ENCODE data around the gene C1orf159.
"Not testable (repeated sequence)": the region's sequence is repeated elsewhere in the genome, so short reads cannot be mapped to it uniquely, and the experiment has no call there.

Gene C1orf159

GRCh38 chr1:1115786-1116700 is at the start of gene C1orf159:
Gene C1orf159, minus strand, starts transcription at chr1:1116089. Its CDS starts 24,546 bp downstream, at chr1:1091543.
- in situ Hi-C loops (cut with MboI; ENCODE audit: low pct_unique_long_range_greater_than_20kb, low sequenced_read_pairs) = no loop called here
- peak; percentile 99 for DNase-seq

DNA sequence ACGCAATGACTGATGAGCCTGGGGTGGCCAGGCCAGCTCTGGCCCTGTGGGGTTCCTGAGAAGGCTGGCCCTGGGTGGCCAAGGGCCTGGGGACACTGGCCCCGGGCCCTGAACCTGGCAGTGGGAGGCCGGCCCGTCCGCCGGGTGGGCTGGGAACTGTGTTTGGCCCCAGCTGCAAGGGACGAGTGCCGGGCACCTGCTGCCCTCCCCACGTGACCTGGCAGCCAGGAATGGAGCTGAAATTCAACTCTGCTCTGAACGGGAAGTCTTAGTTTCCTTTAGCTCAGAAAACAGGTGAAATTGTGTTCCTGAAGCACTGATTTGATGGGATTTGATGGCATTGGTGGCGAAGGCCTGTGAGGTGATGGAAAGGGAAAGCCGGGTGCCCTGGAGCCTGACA is 49.6 kb upstream of the C1orf159 start:
- DNase-seq = no peak
- in situ Hi-C loops (cut with MboI; ENCODE audit: low pct_unique_long_range_greater_than_20kb, low sequenced_read_pairs) = no loop called here

DNA sequence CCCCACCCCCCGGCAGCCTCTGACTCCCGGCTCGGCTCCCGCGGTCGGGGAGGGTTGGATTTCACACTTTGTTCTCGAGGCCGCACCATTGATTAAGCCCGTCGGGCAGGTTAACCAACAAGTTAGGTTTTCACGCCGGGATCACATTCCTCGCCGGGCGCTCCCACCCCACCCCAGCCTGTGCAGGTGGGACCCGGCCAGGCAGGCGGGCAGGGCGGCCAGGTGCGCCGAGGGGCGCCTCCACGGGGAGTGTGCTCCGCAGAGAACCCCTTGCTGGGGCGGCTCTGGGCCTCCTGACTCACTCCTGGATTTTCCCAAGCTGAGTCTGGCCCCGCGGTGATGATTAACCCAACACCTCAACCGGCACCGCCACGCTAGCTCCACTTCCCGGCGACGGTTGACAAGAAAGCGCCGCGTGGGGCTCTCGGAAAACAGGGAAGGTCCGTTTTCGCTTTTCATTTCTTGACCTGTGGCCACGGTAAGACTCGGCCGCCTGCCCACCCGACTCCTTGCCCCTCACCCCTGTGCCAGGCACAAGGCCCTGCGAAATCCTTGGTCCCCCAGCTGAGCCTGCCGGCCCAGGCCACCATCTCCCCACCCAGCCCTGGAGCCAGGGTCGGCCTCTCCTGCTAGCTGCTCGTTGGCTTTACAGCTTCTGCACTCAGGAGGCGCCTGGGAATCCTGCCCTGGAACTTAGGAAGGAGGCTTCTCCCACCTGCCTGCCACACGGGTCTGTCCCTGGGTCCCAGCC is 49.0 kb upstream of the C1orf159 start:
- in situ Hi-C loops (cut with MboI; ENCODE audit: low pct_unique_long_range_greater_than_20kb, low sequenced_read_pairs) = no loop called here
- DNase-seq = no peak

- in situ Hi-C loops (cut with MboI; ENCODE audit: low pct_unique_long_range_greater_than_20kb, low sequenced_read_pairs) = no loop called here
- no peak for DNase-seq
These were observed 48.4 kb upstream of the C1orf159 start for GRCh38 chr1:1164361-1164700.

DNA sequence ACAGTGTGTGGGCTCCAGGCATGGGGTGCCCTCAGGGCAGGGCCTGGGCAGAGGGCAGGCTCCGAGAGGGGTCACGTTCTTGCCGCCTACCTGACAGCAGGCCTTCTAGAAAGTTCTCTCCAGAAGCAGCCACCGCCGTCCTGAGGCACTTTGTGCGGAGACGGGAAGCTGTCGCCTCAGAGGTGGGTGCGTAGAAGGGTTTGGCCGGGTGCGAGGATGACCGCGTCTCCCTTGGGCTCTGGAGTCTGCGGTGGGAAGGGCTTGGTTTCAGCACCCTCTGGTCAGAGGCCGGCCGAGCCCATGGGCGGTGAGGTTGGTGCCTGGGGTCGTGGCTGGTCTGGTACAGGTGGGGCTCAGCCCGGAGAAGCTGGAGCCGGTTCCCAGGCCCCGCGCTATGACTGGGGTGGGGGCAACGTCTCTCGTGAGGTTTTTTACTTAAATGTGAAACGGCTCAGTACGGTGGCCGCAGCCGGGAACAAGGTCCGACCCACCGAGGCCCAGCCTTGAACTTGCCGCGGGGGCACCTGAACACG is 47.7 kb upstream of the C1orf159 start:
- in situ Hi-C loops (cut with MboI; ENCODE audit: low pct_unique_long_range_greater_than_20kb, low sequenced_read_pairs) = no loop called here
- no peak for DNase-seq

DNA sequence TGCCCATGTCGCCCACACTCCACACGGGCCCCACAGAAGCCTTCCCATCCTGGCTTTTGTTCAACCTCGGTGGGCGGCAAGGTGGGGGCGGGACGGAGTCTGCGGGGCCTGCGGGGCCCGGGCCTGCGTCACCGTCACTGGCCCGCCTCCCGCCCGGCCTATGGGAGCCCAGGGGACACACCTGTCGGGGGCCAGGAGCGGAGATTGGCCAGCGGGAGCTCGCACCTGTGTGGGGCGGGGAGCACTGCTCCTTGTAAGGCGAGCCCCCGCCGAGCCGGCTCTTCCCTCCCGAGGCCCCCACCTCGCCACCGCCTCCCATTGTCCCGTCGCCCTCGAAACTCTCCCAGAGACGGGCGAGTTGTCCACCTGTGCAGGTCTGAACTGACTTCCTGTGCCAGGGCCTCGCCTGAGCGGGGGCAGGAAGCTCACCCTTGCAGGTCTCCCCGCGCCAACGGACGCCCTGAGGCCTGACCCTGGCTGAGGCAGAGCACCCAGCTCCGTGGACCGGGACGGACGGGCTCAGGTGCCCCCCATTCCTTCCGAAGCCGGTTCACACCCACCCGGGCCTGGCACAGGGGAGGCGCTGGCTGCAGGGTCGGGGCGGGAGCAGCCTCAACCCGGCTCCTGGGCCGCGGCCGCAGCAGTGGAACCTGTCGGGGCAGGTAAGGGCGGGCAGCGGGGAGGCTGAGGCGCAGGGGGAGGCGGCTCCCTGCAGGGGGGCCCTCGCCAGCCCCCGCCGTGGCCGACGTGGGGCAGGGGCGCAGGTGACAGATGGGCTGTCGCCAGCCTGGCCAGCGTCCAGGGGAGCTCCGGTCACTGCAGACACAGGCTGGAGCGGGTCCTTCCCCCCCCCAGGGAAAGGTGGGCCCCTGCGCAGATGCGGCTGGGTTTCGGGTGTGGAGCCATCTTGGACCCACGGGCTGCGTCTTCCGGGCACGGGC is 47.0 kb upstream of the C1orf159 start:
- DNase-seq = no peak
- in situ Hi-C loops (cut with MboI; ENCODE audit: low pct_unique_long_range_greater_than_20kb, low sequenced_read_pairs) = no loop called here

GRCh38 chr1:1161683-1162079 is 45.8 kb upstream of the C1orf159 start:
- in situ Hi-C loops (cut with MboI; ENCODE audit: low pct_unique_long_range_greater_than_20kb, low sequenced_read_pairs) = no loop called here
- no peak for DNase-seq

GRCh38 chr1:1161078-1161682 is 45.3 kb upstream of the C1orf159 start:
- in situ Hi-C loops (cut with MboI; ENCODE audit: low pct_unique_long_range_greater_than_20kb, low sequenced_read_pairs) = no loop called here
- DNase-seq = no peak

DNA sequence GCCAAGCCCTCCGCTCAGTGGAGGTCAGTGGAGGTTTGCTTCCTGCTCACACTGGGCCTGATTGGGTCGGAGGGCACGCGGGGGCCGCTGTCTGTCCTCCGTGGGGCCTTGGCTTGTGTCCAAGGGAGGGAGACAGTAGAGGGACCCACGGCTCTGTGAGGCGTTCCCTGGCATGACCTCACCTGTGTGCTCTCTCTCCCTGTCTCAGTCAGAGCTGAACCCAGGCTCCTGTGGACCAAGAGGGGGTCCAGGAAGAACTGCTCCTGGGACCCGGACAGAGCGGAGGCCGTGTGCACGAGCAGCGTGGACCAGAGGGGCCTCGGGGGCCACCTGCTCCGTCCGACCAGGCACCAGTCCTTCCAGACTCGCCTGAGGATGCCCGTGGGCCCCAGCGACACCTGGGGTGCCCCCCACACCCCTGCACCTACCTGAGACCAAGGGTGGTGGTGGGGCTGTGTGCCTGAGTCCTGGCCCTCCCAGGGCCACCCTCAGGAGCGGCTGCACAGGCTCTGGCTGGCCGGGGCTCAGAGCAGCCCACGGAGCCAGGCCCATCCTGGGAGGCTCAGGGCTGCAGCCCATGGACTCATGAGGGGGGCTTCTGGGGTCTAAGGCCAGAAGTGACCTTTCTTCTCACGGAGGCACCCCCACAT is 44.5 kb upstream of the C1orf159 start:
- no peak for DNase-seq
- in situ Hi-C loops (cut with MboI; ENCODE audit: low pct_unique_long_range_greater_than_20kb, low sequenced_read_pairs) = no loop called here

GRCh38 chr1:1157914-1158710 is 42.2 kb upstream of the C1orf159 start:
- DNase-seq = no peak
- in situ Hi-C loops (cut with MboI; ENCODE audit: low pct_unique_long_range_greater_than_20kb, low sequenced_read_pairs) = no loop called here

- in situ Hi-C loops (cut with MboI; ENCODE audit: low pct_unique_long_range_greater_than_20kb, low sequenced_read_pairs) = no loop called here
These were observed 41.6 kb upstream of the C1orf159 start for GRCh38 chr1:1157426-1157913.

GRCh38 chr1:1157033-1157365 is 41.1 kb upstream of the C1orf159 start:
- no peak for DNase-seq
- in situ Hi-C loops (cut with MboI; ENCODE audit: low pct_unique_long_range_greater_than_20kb, low sequenced_read_pairs) = no loop called here

More at GRCh38 chr1:1157426-1157913, 41.6 kb upstream of the C1orf159 start:
- DNase-seq = no peak

DNA sequence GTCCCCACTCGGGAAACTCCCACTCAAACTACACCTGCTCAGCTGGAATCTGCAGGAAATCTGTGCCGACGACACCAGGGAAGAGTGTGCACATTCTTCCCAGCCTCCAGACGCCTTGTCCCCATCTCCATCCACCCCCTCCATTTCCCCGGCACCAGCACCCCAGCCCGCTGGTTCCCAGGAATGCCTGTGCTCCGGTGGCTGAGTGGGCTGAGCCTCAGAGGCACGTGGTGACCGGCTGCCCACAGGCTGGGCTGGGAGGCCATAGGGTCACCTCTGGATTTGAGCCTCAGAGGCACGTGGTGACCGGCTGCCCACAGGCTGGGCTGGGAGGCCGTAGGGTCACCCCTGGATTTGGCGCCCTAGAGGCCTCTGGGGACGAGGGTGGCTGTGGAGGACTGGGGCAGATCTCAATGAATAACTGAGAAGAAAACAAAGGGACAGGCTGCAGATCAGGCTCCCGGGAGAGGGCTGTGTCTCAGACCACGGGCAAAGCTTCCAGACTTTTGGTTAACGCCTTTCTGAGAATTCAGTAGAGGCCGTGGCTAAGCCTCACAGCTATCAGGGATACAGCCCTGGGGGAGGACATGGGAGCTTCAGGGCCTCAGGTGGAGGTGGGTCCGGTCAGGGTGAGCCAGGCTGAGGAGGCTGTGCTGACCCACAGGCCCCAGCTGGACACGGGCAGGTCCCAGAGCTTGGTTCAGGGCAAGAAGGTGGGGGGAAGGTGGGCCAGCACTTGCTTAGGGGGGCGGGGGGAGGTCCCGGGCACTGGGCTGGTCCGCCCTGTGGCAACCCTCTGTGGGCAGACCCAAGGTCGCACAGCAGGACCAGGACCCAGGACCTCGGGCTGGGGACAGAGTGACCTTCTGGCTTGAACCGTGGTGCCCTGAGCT is 40.5 kb upstream of the C1orf159 start:
- in situ Hi-C loops (cut with MboI; ENCODE audit: low pct_unique_long_range_greater_than_20kb, low sequenced_read_pairs) = no loop called here

DNA sequence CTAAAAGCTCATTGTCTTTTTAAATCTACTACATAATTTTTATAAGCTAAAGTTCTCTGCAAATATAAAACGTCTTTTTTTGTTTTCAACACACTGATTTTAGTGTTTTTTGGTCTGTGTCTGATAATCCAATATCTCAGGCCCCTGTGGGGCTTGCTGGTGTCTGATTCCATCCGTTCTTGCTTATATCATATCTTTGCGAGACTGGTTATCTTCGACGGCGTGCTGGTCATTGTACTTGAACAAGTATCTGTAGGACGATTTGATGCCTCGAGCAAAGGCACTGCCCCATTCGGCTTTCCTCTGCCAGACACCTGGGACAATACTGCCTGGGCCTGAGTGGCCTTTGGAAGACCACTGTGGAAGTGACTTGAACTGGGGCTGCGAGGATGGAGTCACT is 39.4 kb upstream of the C1orf159 start:
- in situ Hi-C loops (cut with MboI; ENCODE audit: low pct_unique_long_range_greater_than_20kb, low sequenced_read_pairs) = no loop called here
- no peak for DNase-seq

More for the DNA sequence above, 40.5 kb upstream of the C1orf159 start:
- no peak for DNase-seq

- DNase-seq = no peak
- in situ Hi-C loops (cut with MboI; ENCODE audit: low pct_unique_long_range_greater_than_20kb, low sequenced_read_pairs) = no loop called here
These were observed 38.0 kb upstream of the C1orf159 start for GRCh38 chr1:1153874-1154273.

- in situ Hi-C loops (cut with MboI; ENCODE audit: low pct_unique_long_range_greater_than_20kb, low sequenced_read_pairs); DNase-seq: not testable (repeated sequence)
These were observed 37.3 kb upstream of the C1orf159 start for GRCh38 chr1:1153215-1153614.
